ENCODE data around the gene MNAT1. TPM values are rescaled to one million over a fixed set of nuclear protein-coding genes. Genes with fewer than 3 reads are reported as not detected.

The MNAT1 gene
- total and polyA plus RNA-seq, 9 of the 15 experiments (the other 6 are each of a cell fraction or from before 2014, with no cell fraction given) = 37.8 to 83.3 (median 60.4) TPM

- Histone ChIP-seq H3K27me3 (ENCODE audit: control insufficient read depth in 2 of 2, insufficient read depth in 2 of 2, low read length in 2 of 2) (no peaks in the 10 kb centered on the region), H3K9ac (ENCODE audit: insufficient read depth in 1 of 2, low read depth in 2 of 2, low read length in 2 of 2) (no peak overlapping the region), H2AFZ (ENCODE audit: low read depth, low read length) (no peak overlapping the region), H3K27ac (ENCODE audit: extremely low read depth, low read depth, low read length) (no peak overlapping the region), H3K9me3 (replicated peaks; ENCODE audit: control insufficient read depth, insufficient read depth, low read depth, low read length) (no peaks in the 10 kb centered on the region), H3K79me2 (ENCODE audit: control insufficient read depth, insufficient read depth, low read length) (no peaks in the 10 kb centered on the region), H4K20me1 (replicated peaks; ENCODE audit: control insufficient read depth, insufficient read depth, low read length) (no peaks in the 10 kb centered on the region), H3K4me1 (replicated peaks in 1 of 2; ENCODE audit: control insufficient read depth in 2 of 2, insufficient read depth in 2 of 2, low read length in 2 of 2) (no peaks in the 10 kb centered on the region; a peak in 1 of 5 replicates), H3K4me3 (no peak overlapping the region), H3K4me2 (ENCODE audit: insufficient read depth, low read length) (no peak overlapping the region), H3K9me1 (ENCODE audit: control insufficient read depth, insufficient read depth, low read length) (no peaks in the 10 kb centered on the region), H3K36me3 (ENCODE audit: control insufficient read depth, insufficient read depth, low read length) (0 out of 3 replicates have a peak, but pooled peaks cover 3% of the 10 kb centered on the region)
- DNase-seq (ENCODE audit: extremely low read depth in 1 of 4, low spot score in 3 of 4) (no peak), ATAC-seq (no peak), FAIRE-seq (no peak)
- BruUV-seq (replicated peaks) = no TSS peak
- TF ChIP-seq HMG20A (CRISPR knock-in tag; conservative IDR thresholded peaks at IDR 0.05) = no peak
- no peak for TF ChIP-seq MAZ (CRISPR knock-in tag; conservative IDR thresholded peaks at IDR 0.05 in 1 of 2, IDR thresholded peaks at IDR 0.05 in 1 of 2)
- intact Hi-C loops (cut with micrococcal nuclease) = no loop called here
- POLR2A ChIA-PET = interaction anchor here (0.5 to 1.5 kb wide), 2 partner anchors 14 to 1727 kb away, joined by 3 read pairs; no protein-coding TSS in a partner anchor
- WGBS (ENCODE audit: insufficient coverage, low coverage, missing lambda C conversion rate) = 60% methylated on average over 1 of the region's 1 CpG
- CTCF ChIA-PET (ENCODE audit: low intra/inter-chr PET ratio) = no interaction called here
- in situ Hi-C loops (cut with MboI) = no loop called here
Observed at GRCh38 chr14:60943637-60944032, 209.1 kb downstream of the MNAT1 start.

- FAIRE-seq = no peak
- CTCF ChIA-PET (ENCODE audit: low intra/inter-chr PET ratio) = no interaction called here
- in situ Hi-C loops (cut with MboI) = no loop called here
Observed at GRCh38 chr14:60944204-60944603, 209.6 kb downstream of the MNAT1 start.

More at GRCh38 chr14:60944204-60944603, 209.6 kb downstream of the MNAT1 start:
- Histone ChIP-seq H3K9me3 (replicated peaks; ENCODE audit: control insufficient read depth, insufficient read depth, low read depth, low read length) (no peaks in the 10 kb centered on the region), H3K4me3 (no peak overlapping the region), H3K9me1 (ENCODE audit: control insufficient read depth, insufficient read depth, low read length) (no peaks in the 10 kb centered on the region), H3K27ac (ENCODE audit: extremely low read depth, low read depth, low read length) (no peak overlapping the region), H4K20me1 (replicated peaks; ENCODE audit: control insufficient read depth, insufficient read depth, low read length) (no peaks in the 10 kb centered on the region), H2AFZ (ENCODE audit: low read depth, low read length) (no peak overlapping the region), H3K9ac (ENCODE audit: insufficient read depth in 1 of 2, low read depth in 2 of 2, low read length in 2 of 2) (no peak overlapping the region), H3K4me1 (replicated peaks in 1 of 2; ENCODE audit: control insufficient read depth in 2 of 2, insufficient read depth in 2 of 2, low read length in 2 of 2) (no peaks in the 10 kb centered on the region; a peak in 1 of 5 replicates), H3K4me2 (ENCODE audit: insufficient read depth, low read length) (no peak overlapping the region), H3K79me2 (ENCODE audit: control insufficient read depth, insufficient read depth, low read length) (no peaks in the 10 kb centered on the region), H3K27me3 (ENCODE audit: control insufficient read depth in 2 of 2, insufficient read depth in 2 of 2, low read length in 2 of 2) (no peaks in the 10 kb centered on the region), H3K36me3 (ENCODE audit: control insufficient read depth, insufficient read depth, low read length) (0 out of 3 replicates have a peak, but pooled peaks cover 3% of the 10 kb centered on the region)
- no peak for TF ChIP-seq KLF13 (tag; IDR thresholded peaks at IDR 0.05; ENCODE audit: borderline replicate concordance, low read depth)
- BruUV-seq (replicated peaks) = no TSS peak
- no peak; the same call in 2 of the 3 replicates for ATAC-seq
- whole genome bisulfite sequencing (ENCODE audit: insufficient coverage, low coverage, missing lambda C conversion rate) = 40% methylated on average over 4 of the region's 4 CpGs
- POLR2A ChIA-PET = interaction anchor here (0.5 kb wide), 1 partner anchor 1728 kb away, joined by 3 read pairs; no protein-coding TSS in a partner anchor
- DNase-seq (ENCODE audit: extremely low read depth in 1 of 4, low spot score in 3 of 4) = no peak
- intact Hi-C loops (cut with micrococcal nuclease) = no loop called here

All from K562 (cell line).